IMR-90 (cell line): ENCODE results near the gene PARVG. TPM values are rescaled to one million over a fixed set of nuclear protein-coding genes. Genes with fewer than 3 reads are reported as not detected.
A peak's percentile ranks its signal among the peaks of the same experiment; 100 is the strongest.

Source experiments
- ATAC-seq: fragments of 200-7000 bp; cut with Tn5 transposase; 2 replicates; pipeline ENCODE4 v1.9.1; 2020; ENCODE audit warnings: low read depth, mild to moderate bottlenecking, moderate library complexity
- BruUV-seq: library from RNA; stranded (reverse); fragments of 400-500 nt; replicated peaks from 2 replicates; lab custom pipeline; 2021; lab: Mats Ljungman, UMichigan
- CTCF ChIA-PET: fragments of 300-600 bp; formaldehyde crosslinking; extraction: SDS; loops from one replicate; lab custom pipeline; 2021; ENCODE audit warnings: antibody characterized with exemption; lab: Yijun Ruan, JAX
- POLR2A ChIA-PET: fragments of 300-600 bp; sonication (Branson Sonifier 250); formaldehyde crosslinking; loops from one replicate; lab custom pipeline; 2022; ENCODE audit warnings: antibody characterized with exemption; ENCODE audit not compliant: unreplicated experiment; lab: Charles Lee
- DNase-seq: peaks from one replicate; pipeline ENCODE4 v3.0.0; 2013
- H2AFZ ChIP-seq: replicated peaks from 2 replicates; pipeline ENCODE3; 2013; ENCODE audit warnings: low read length, mild to moderate bottlenecking; ENCODE audit not compliant: poor library complexity
- H2AK5ac ChIP-seq: 2 replicates; pipeline ENCODE4 v1.6.1; 2013; ENCODE audit warnings: low read depth, low read length, inconsistent platforms
- H2AK9ac ChIP-seq: replicated peaks from 2 replicates; pipeline ENCODE3; 2013; ENCODE audit warnings: mild to moderate bottlenecking, low read depth, low read length, moderate library complexity; ENCODE audit not compliant: poor library complexity
- H2BK120ac ChIP-seq: 2 replicates; pipeline ENCODE4 v1.6.1; 2013; ENCODE audit warnings: low read depth, low read length, inconsistent platforms
- H2BK15ac ChIP-seq: 3 replicates; pipeline ENCODE4 v1.6.1; 2013; ENCODE audit warnings: low read depth, low read length, inconsistent platforms
- H2BK20ac ChIP-seq: 2 replicates; pipeline ENCODE4 v1.6.1; 2013; ENCODE audit warnings: low read depth, mild to moderate bottlenecking, inconsistent platforms, low read length, moderate library complexity
- H2BK5ac ChIP-seq: 2 replicates; pipeline ENCODE4 v1.6.1; 2013; ENCODE audit warnings: mild to moderate bottlenecking, low read depth, low read length, inconsistent platforms; ENCODE audit not compliant: poor library complexity, severe bottlenecking
- H3K14ac ChIP-seq: replicated peaks from 2 replicates; pipeline ENCODE4 v1.6.1; 2013; ENCODE audit warnings: low read depth, low read length, inconsistent platforms
- H3K18ac ChIP-seq: 2 replicates; pipeline ENCODE4 v1.6.1; 2013; ENCODE audit warnings: low read depth, low read length, control low read depth
- H3K23ac ChIP-seq: 2 replicates; pipeline ENCODE4 v1.6.1; 2013; ENCODE audit warnings: low read depth, low read length, inconsistent platforms
- H3K27ac ChIP-seq: 2 replicates; pipeline ENCODE4 v1.5.1; 2013; ENCODE audit warnings: mild to moderate bottlenecking, control low read depth, low read length; ENCODE audit not compliant: insufficient read depth
- H3K27me3 ChIP-seq: 2 replicates; pipeline ENCODE4 v1.6.1; 2013; ENCODE audit warnings: low read length; ENCODE audit not compliant: control insufficient read depth, insufficient read depth
- H3K36me3 ChIP-seq: 2 replicates; pipeline ENCODE4 v1.6.1; 2013; ENCODE audit warnings: low read length, mixed read lengths; ENCODE audit not compliant: control insufficient read depth, insufficient read depth
- H3K4ac ChIP-seq: 2 replicates; pipeline ENCODE4 v1.6.1; 2013; ENCODE audit warnings: low read depth, low read length, inconsistent platforms
- H3K4me1 ChIP-seq: 2 replicates; pipeline ENCODE4 v1.6.1; 2013; ENCODE audit warnings: low read length, mixed read lengths; ENCODE audit not compliant: control insufficient read depth, insufficient read depth
- H3K4me2 ChIP-seq: 2 replicates; pipeline ENCODE4 v1.6.1; 2013; ENCODE audit warnings: low read depth, mild to moderate bottlenecking, control low read depth, low read length, moderate library complexity
- H3K4me3 ChIP-seq: 2 replicates; pipeline ENCODE4 v1.5.1; 2013; ENCODE audit warnings: low read depth, mild to moderate bottlenecking, control low read depth, low read length, moderate library complexity; ENCODE audit not compliant: insufficient read depth
- H3K56ac ChIP-seq: 2 replicates; pipeline ENCODE4 v1.6.1; 2013; ENCODE audit warnings: low read length, inconsistent platforms; ENCODE audit not compliant: insufficient read depth; ENCODE audit errors: extremely low read depth
- H3K79me1 ChIP-seq, 2 experiments: 2 replicates each; pipeline ENCODE4 v1.6.1; 2013; ENCODE audit warnings: low read length in 2 of 2, inconsistent platforms in 1 of 2, low read depth in 1 of 2
- H3K9ac ChIP-seq: 2 replicates; pipeline ENCODE4 v1.6.1; 2013; ENCODE audit warnings: low read depth, low read length, control low read depth
- H3K9me1 ChIP-seq: 2 replicates; pipeline ENCODE4 v1.6.1; 2013; ENCODE audit warnings: low read length, inconsistent platforms; ENCODE audit not compliant: insufficient read depth
- H3K9me3 ChIP-seq: 2 replicates; pipeline ENCODE4 v1.6.1; 2013; ENCODE audit warnings: low read length; ENCODE audit not compliant: control insufficient read depth, insufficient read depth
- H4K20me1 ChIP-seq: 2 replicates; pipeline ENCODE4 v1.6.1; 2013; ENCODE audit warnings: low read length, inconsistent platforms; ENCODE audit not compliant: insufficient read depth
- H4K5ac ChIP-seq: 2 replicates; pipeline ENCODE4 v1.6.1; 2013; ENCODE audit warnings: mild to moderate bottlenecking, low read depth, low read length, control low read depth
- H4K8ac ChIP-seq, 2 experiments: 2 replicates each; pipeline ENCODE4 v1.6.1; 2013; ENCODE audit warnings: low read depth in 2 of 2, low read length in 2 of 2, control low read depth in 1 of 2, inconsistent platforms in 1 of 2
- H4K91ac ChIP-seq: 2 replicates; pipeline ENCODE4 v1.6.1; 2013; ENCODE audit warnings: low read depth, low read length, inconsistent platforms; ENCODE audit not compliant: insufficient read depth
- BHLHE40 ChIP-seq: fragments of 150-350 bp; IDR thresholded peaks from 2 replicates; pipeline ENCODE4 v1.6.1; 2016; ENCODE audit warnings: mild to moderate bottlenecking, low read depth, low read length
- CEBPB ChIP-seq: IDR thresholded peaks from 2 replicates; pipeline ENCODE4 v1.6.1; 2012; ENCODE audit warnings: low read depth, low read length, improper control_type of control experiment
- CHD1 ChIP-seq: IDR thresholded peaks from 2 replicates; pipeline ENCODE4 v1.6.1; 2012; ENCODE audit warnings: low read depth, low read length, improper control_type of control experiment
- FOS ChIP-seq: fragments of 150-350 bp; IDR thresholded peaks from 2 replicates; pipeline ENCODE4 v1.6.1; 2016; ENCODE audit warnings: low read depth, low read length
- MAFK ChIP-seq: IDR thresholded peaks from 2 replicates; pipeline ENCODE4 v1.6.1; 2012; ENCODE audit warnings: low read depth, low read length, improper control_type of control experiment
- MAZ ChIP-seq: IDR thresholded peaks from 2 replicates; pipeline ENCODE4 v1.6.1; 2012; ENCODE audit warnings: low read depth, mild to moderate bottlenecking, low read length, improper control_type of control experiment, moderate library complexity, borderline replicate concordance
- MXI1 ChIP-seq: IDR thresholded peaks from 2 replicates; pipeline ENCODE4 v1.6.1; 2012; ENCODE audit warnings: low read depth, mild to moderate bottlenecking, low read length, moderate library complexity, borderline replicate concordance
- POLR2A ChIP-seq: IDR thresholded peaks from 2 replicates; pipeline ENCODE4 v1.6.1; 2012; ENCODE audit warnings: mild to moderate bottlenecking, low read depth, low read length
- RAD21 ChIP-seq: IDR thresholded peaks from 2 replicates; pipeline ENCODE4 v1.6.1; 2012; ENCODE audit warnings: low read length, improper control_type of control experiment
- RCOR1 ChIP-seq: IDR thresholded peaks from 2 replicates; pipeline ENCODE4 v1.6.1; 2012; ENCODE audit warnings: mild to moderate bottlenecking, low read length, improper control_type of control experiment; ENCODE audit not compliant: insufficient replicate concordance
- RFX5 ChIP-seq: IDR thresholded peaks from 2 replicates; pipeline ENCODE4 v1.8.0; 2012; ENCODE audit warnings: low read depth, mild to moderate bottlenecking, low read length, moderate library complexity
- SMC3 ChIP-seq: fragments of 150-350 bp; IDR thresholded peaks from 2 replicates; pipeline ENCODE4 v1.6.1; 2016; ENCODE audit warnings: low read depth, mild to moderate bottlenecking, antibody characterized with exemption, low read length, moderate library complexity
- WGBS, 2 experiments: methylation state at CpG; one replicate each; pipeline versions ENCODE4 v1.1.5 to v1.1.7; 2013; ENCODE audit warnings: missing lambda C conversion rate in 2 of 2; ENCODE audit not compliant: insufficient read length in 1 of 2; ENCODE audit errors: extremely low coverage in 2 of 2; 5-methylcytosine and 5-hydroxymethylcytosine counted together
- dilution Hi-C: fragments of 300-500 bp; cut with HindIII; formaldehyde crosslinking; loops from one replicate; pipeline ENCODE4 v1.14.3; 2018; ENCODE audit warnings: low sequenced_read_pairs; ENCODE audit not compliant: unreplicated experiment
- in situ Hi-C: fragments of 300-500 bp; cut with MboI; formaldehyde crosslinking; loops from 3 replicates; pipeline ENCODE4 v1.14.3; 2019; ENCODE audit warnings: low sequenced_read_pairs, inconsistent platforms, mixed read lengths
- intact Hi-C: fragments of 100-400 bp; cut with micrococcal nuclease; formaldehyde crosslinking; loops from 2 replicates; pipeline ENCODE4 v1.10.0; 2022
- polyA plus RNA-seq, 3 experiments: library from polyadenylated mRNA; depleted of rRNA; stranded (reverse); fragments of >200 nt; gene quantifications; 2 replicates each; pipeline ENCODE4 v1.2.3, GENCODE V29; 2012; ENCODE audit warnings: low replicate concordance in 1 of 3
- total RNA-seq: library from RNA; depleted of rRNA; stranded (reverse); fragments of >200 nt; gene quantifications from 2 replicates; pipeline ENCODE4 v1.2.3, GENCODE V29; 2012
- TF ChIP-seq, protein P1 (sequence below): fragments of 150-350 bp; IDR thresholded peaks from 2 replicates; pipeline ENCODE4 v1.6.1; 2016; ENCODE audit warnings: low read depth, mild to moderate bottlenecking, low read length, moderate library complexity, borderline replicate concordance
- TF ChIP-seq, protein P2 (sequence below): fragments of 150-350 bp; IDR thresholded peaks from 2 replicates; pipeline ENCODE4 v1.6.1; 2017; ENCODE audit warnings: mild to moderate bottlenecking, antibody characterized with exemption, low read length, low read depth

PARVG gene
- total and polyA plus RNA-seq, 2 of the 4 experiments (the other 2 are of a cell fraction) = not detected

DNA sequence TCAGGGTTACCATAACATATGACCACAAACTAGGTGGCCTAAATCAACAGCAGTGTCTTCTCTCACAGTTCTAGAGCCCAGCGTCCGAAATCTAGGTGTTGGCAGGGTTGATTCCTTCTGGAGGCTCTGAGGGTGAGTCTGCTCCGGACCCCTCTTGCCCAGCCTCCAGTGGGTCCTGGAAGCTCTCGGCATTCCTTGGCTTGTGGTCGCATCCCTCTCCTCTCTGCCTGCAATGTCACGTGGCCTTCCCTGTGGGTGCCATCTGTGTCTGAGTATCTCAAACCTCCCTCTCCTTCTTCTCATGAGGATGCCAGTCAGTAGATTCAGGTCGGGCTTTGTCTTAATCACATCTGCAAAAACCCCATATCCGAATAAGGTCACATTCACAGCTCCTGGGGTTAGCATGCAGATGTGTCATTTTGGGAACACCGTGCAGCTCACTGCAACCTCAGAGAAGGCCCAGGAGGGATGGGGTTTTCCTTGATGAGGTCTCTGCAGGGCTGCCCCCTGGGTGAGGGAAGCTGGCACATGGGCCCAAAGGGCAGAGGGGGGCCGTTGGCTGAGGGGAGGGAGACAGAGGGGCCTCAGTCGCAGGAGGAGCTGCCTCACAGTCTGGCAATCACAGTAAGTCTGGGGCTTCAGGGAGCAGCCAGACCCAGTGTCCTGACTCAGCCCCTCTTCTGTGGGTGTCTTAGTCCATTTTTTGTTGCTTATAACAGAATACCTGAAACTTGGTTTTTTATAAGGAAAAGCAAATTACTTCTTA is 41.2 kb downstream of the PARVG start (continued):
- TF ChIP-seq RCOR1 = no peak

DNA sequence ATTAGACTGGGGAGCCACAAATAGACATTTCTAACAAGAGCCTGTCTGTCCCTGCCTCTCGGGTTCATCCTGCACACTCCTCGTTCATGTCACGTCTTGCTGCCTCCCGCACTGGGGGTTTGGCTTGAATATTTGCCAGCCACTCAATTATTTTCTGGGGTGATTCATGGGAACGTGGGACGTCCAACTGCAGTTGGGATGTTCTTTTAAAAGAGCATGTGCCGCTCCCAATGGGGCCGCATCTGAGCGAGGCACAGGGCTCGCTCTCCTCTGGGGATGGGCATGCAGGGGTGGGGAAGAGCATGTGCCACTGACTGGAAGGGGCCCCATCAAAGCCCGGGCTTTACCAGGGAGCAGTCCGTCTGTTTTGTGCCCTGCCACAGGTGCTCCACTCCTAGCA is 43.4 kb downstream of the PARVG start:
- H3K79me1 ChIP-seq = no peaks in the 10 kb centered on the region
- H3K9me1 ChIP-seq = no peaks in the 10 kb centered on the region
- no peaks in the 10 kb centered on the region for H4K20me1 ChIP-seq
- H3K9ac ChIP-seq = no peak overlapping the region
- ChIA-PET CTCF (no interaction called here), POLR2A (no interaction called here)
- no TSS peak for BruUV-seq
- no peak overlapping the region for H4K8ac ChIP-seq
- dilution Hi-C loops = no loop called here
- no peak overlapping the region for H4K91ac ChIP-seq
- H3K27me3 ChIP-seq = peaks cover 31% of the 10 kb centered on the region
- no peak overlapping the region for H2BK120ac ChIP-seq
- peak; percentile 27; the same call in 1 of the 2 replicates for ATAC-seq
- H2AK9ac ChIP-seq = no peak overlapping the region
- H2BK5ac ChIP-seq = no peak overlapping the region
- no peak overlapping the region for H3K4me2 ChIP-seq
- DNase-seq = no peak
- H4K5ac ChIP-seq = no peak overlapping the region
- no CpG with 5 or more reads among the region's 12 CpGs for WGBS, 2 experiments
- no peak overlapping the region for H3K23ac ChIP-seq
- no peak overlapping the region for H2BK20ac ChIP-seq
- no peak for TF ChIP-seq MAZ
- TF ChIP-seq RAD21 = no peak
- TF ChIP-seq FOS = no peak
- TF ChIP-seq CEBPB = no peak
- TF ChIP-seq, protein P1, sequence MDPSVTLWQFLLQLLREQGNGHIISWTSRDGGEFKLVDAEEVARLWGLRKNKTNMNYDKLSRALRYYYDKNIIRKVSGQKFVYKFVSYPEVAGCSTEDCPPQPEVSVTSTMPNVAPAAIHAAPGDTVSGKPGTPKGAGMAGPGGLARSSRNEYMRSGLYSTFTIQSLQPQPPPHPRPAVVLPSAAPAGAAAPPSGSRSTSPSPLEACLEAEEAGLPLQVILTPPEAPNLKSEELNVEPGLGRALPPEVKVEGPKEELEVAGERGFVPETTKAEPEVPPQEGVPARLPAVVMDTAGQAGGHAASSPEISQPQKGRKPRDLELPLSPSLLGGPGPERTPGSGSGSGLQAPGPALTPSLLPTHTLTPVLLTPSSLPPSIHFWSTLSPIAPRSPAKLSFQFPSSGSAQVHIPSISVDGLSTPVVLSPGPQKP = no peak
- no peak for TF ChIP-seq RFX5
- TF ChIP-seq SMC3 = no peak
- TF ChIP-seq, protein P2, sequence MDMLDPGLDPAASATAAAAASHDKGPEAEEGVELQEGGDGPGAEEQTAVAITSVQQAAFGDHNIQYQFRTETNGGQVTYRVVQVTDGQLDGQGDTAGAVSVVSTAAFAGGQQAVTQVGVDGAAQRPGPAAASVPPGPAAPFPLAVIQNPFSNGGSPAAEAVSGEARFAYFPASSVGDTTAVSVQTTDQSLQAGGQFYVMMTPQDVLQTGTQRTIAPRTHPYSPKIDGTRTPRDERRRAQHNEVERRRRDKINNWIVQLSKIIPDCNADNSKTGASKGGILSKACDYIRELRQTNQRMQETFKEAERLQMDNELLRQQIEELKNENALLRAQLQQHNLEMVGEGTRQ = no peak
- no peak for TF ChIP-seq BHLHE40
- no peak for TF ChIP-seq CHD1
- TF ChIP-seq RCOR1 = no peak
- TF ChIP-seq POLR2A = no peak
- TF ChIP-seq MXI1 = no peak
- TF ChIP-seq MAFK = no peak
- in situ Hi-C loops = no loop called here
- H3K56ac ChIP-seq = no peak overlapping the region
- H3K36me3 ChIP-seq = no peaks in the 10 kb centered on the region
- peaks cover 13% of the 10 kb centered on the region for H3K9me3 ChIP-seq
- H3K18ac ChIP-seq = no peak overlapping the region
- no peak overlapping the region for H3K27ac ChIP-seq
- no peak overlapping the region for H2BK15ac ChIP-seq
- no peak overlapping the region for H3K14ac ChIP-seq
- intact Hi-C loops = no loop called here
- no peak overlapping the region for H3K4ac ChIP-seq
- no peak overlapping the region for H2AK5ac ChIP-seq
- no peak overlapping the region for H2AFZ ChIP-seq
- no peaks in the 10 kb centered on the region for H3K4me1 ChIP-seq
- H3K4me3 ChIP-seq = no peak overlapping the region
